IPS-NIHi7 (cell line): ENCODE measurements around the gene FBN1.

Source experiments
- DNase-seq: peaks from one replicate; pipeline ENCODE4 v3.0.0; 2012; ENCODE audit warnings: mixed read lengths; ENCODE audit errors: extremely low spot score

FBN1 gene

GRCh38 chr15:48366584-48367312 lies 278.8 kb downstream of the FBN1 start:
- DNase-seq: no peak

GRCh38 chr15:48365575-48365974 lies 279.9 kb downstream of the FBN1 start:
- DNase-seq: no peak

GRCh38 chr15:48363474-48363873 lies 282.0 kb downstream of the FBN1 start:
- DNase-seq: no peak

- no peak for DNase-seq
These were observed 283.8 kb downstream of the FBN1 start for GRCh38 chr15:48361685-48362084.

GRCh38 chr15:48360841-48361240 lies 284.7 kb downstream of the FBN1 start:
- no peak for DNase-seq
